AG10803 (cell line): Measurements from ENCODE around the gene PID1.
A peak's percentile ranks its signal among the peaks of the same experiment; 100 is the strongest.

Experiments used
- DNase-seq: peaks from one replicate; pipeline ENCODE4 v3.0.0; 2010; ENCODE audit warnings: low read depth
- H3K4me3 ChIP-seq: 2 replicates; pipeline ENCODE4 v1.5.1; 2011; ENCODE audit warnings: mild to moderate bottlenecking, low read length, control low read depth
- TF ChIP-seq, protein P1 (sequence below): conservative IDR thresholded peaks from 2 replicates; pipeline ENCODE4 v1.5.1; 2011; ENCODE audit warnings: mild to moderate bottlenecking, low read length, control low read depth, inconsistent platforms

PID1 gene

DNA sequence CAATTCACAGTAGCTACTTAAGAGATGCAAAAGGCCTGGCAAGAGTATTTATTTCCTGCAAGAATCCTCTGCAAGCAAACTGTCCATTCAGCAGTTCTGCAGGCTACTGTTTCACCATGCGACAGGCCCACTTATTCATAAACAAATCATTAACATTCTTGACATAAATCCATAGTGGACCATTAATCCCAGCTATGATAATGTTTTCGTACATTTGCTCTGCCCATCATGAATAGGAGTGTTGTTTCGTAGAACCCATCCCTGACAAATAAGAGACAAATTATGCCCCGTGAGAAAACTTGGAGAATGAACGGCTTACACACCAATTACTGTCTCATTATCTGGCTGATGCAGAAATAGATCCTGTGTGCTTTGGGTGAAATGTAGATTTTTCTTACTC, 65.4 kb downstream of the PID1 start:
- H3K4me3 ChIP-seq: no peak overlapping the region
- no peak for DNase-seq
- TF ChIP-seq, protein P1, sequence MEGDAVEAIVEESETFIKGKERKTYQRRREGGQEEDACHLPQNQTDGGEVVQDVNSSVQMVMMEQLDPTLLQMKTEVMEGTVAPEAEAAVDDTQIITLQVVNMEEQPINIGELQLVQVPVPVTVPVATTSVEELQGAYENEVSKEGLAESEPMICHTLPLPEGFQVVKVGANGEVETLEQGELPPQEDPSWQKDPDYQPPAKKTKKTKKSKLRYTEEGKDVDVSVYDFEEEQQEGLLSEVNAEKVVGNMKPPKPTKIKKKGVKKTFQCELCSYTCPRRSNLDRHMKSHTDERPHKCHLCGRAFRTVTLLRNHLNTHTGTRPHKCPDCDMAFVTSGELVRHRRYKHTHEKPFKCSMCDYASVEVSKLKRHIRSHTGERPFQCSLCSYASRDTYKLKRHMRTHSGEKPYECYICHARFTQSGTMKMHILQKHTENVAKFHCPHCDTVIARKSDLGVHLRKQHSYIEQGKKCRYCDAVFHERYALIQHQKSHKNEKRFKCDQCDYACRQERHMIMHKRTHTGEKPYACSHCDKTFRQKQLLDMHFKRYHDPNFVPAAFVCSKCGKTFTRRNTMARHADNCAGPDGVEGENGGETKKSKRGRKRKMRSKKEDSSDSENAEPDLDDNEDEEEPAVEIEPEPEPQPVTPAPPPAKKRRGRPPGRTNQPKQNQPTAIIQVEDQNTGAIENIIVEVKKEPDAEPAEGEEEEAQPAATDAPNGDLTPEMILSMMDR: no peak

- TF ChIP-seq, protein P1: no peak
- DNase-seq: peak; percentile 41
- H3K4me3 ChIP-seq: no peak overlapping the region
These were observed 68.4 kb downstream of the PID1 start for GRCh38 chr2:229202646-229203045.

GRCh38 chr2:229201521-229201920, 69.6 kb downstream of the PID1 start:
- H3K4me3 ChIP-seq: no peak overlapping the region
- DNase-seq: peak; percentile 71
- TF ChIP-seq, protein P1: no peak

DNA sequence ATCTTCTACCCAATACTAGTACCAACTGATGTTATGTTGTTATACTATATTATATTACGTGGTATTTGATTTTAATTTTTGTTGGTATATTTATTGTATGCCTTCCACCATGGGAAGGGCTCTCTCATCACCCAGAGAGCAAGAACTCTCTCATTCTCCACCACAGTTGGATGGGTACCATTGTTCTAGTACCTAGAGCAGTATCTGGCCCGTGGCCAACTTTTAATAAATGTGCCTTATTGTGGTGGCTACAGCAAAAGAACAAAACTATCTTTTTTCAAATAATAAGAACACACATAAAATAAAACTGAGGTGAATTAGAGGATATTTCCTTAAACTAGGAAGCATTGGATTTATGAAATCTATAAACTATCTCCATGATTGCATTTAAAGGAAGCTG, 71.8 kb downstream of the PID1 start:
- no peak overlapping the region for H3K4me3 ChIP-seq
- no peak for DNase-seq
- TF ChIP-seq, protein P1: no peak

DNA sequence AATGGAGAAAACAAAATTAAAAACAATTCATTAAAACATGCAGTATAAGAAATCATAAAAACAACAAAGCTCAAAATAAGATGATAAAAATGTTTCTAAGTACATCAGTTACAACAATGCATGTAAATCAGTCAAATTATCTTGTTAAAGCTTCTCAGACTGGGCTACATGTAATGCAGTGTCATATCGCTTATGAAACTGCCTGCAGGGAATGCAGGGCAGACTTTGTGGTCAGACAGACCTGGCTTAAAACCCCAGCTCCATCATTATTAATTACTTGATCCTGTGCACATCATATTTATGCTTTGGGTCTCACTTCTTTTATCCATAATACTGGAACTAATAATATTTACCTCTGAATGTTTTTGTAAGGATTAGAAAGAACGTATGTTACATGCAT, 74.6 kb downstream of the PID1 start:
- TF ChIP-seq, protein P1: no peak
- no peak for DNase-seq
- no peak overlapping the region for H3K4me3 ChIP-seq

GRCh38 chr2:229195346-229195947, 75.6 kb downstream of the PID1 start:
- DNase-seq: no peak
- no peak overlapping the region for H3K4me3 ChIP-seq
- TF ChIP-seq, protein P1: no peak

DNA sequence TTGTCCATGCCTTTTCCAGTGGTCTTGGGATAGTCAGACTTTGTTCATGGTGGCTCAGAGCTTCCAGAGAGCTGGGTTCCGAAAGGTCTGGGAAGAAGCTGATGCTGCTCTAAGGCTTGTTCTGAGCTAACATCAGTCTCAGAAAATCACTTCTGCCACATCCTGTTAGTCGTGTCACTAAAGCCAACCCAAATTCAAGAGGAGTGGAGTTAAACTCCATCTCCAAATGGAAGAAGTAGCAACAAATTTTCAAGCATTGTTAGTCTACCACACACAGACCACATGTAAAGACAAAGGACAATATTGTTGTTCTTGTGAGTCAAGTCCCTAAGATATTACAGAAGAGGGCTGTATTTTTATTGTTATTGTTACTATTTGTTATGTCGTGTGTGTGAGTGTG, 77.8 kb downstream of the PID1 start:
- H3K4me3 ChIP-seq: no peak overlapping the region
- DNase-seq: no peak
- TF ChIP-seq, protein P1: no peak
